PC-9 (cell line): ENCODE results near the gene GNE. TPM values are rescaled to one million over a fixed set of nuclear protein-coding genes. Genes with fewer than 3 reads are reported as not detected.

Source experiments
- BruUV-seq: library from RNA; stranded (reverse); fragments of 400-500 nt; replicated peaks from 2 replicates; lab custom pipeline; 2021; lab: Mats Ljungman, UMichigan
- CTCF ChIA-PET: fragments of 300-600 bp; sonication (Branson Sonifier 250); formaldehyde crosslinking; loops from one replicate; lab custom pipeline; 2022; ENCODE audit warnings: antibody characterized with exemption; lab: Charles Lee
- POLR2A ChIA-PET: fragments of 300-600 bp; sonication (Branson Sonifier 250); formaldehyde crosslinking; loops from one replicate; lab custom pipeline; 2022; ENCODE audit warnings: antibody characterized with exemption; ENCODE audit not compliant: unreplicated experiment; lab: Charles Lee
- DNase-seq, 2 experiments: peaks; one replicate each; pipeline versions ENCODE4 v3.0.0 to v3.0.0-alpha.2; 2015 to 2022; ENCODE audit warnings: mixed read lengths in 1 of 2
- H2AFZ ChIP-seq: fragments of 200-600 bp; sonication (generic); 2 replicates; pipeline ENCODE4 v1.8.1; 2017; ENCODE audit warnings: antibody characterized with exemption
- H3F3A ChIP-seq: fragments of 200-600 bp; sonication (generic); 2 replicates; pipeline ENCODE4 v1.8.1; 2017; ENCODE audit warnings: antibody characterized with exemption, mild to moderate bottlenecking, low read depth; ENCODE audit not compliant: insufficient read depth
- H3K27ac ChIP-seq: fragments of 200-600 bp; sonication (generic); 2 replicates; pipeline ENCODE4 v1.6.1; 2016; ENCODE audit warnings: mixed run types
- H3K27me3 ChIP-seq: fragments of 200-600 bp; sonication (generic); 2 replicates; pipeline ENCODE4 v1.6.1; 2016; ENCODE audit warnings: low read depth, mixed run types; ENCODE audit not compliant: insufficient read depth
- H3K36me3 ChIP-seq: fragments of 200-600 bp; sonication (generic); 2 replicates; pipeline ENCODE4 v1.6.1; 2016; ENCODE audit warnings: low read depth, mixed run types
- H3K4me1 ChIP-seq: fragments of 200-600 bp; sonication (generic); replicated peaks from 2 replicates; pipeline ENCODE4 v1.6.1; 2016; ENCODE audit warnings: mixed run types; ENCODE audit not compliant: insufficient read depth
- H3K4me2 ChIP-seq: fragments of 200-600 bp; sonication (generic); 2 replicates; pipeline ENCODE4 v1.6.1; 2017; ENCODE audit warnings: mixed run types
- H3K4me3 ChIP-seq: fragments of 200-600 bp; sonication (generic); 2 replicates; pipeline ENCODE4 v1.6.1; 2016; ENCODE audit warnings: mixed run types
- H3K79me2 ChIP-seq: fragments of 200-600 bp; sonication (generic); 2 replicates; pipeline ENCODE4 v1.6.1; 2017; ENCODE audit warnings: low read depth, mixed run types
- H3K9me2 ChIP-seq: fragments of 200-600 bp; sonication (generic); 2 replicates; pipeline ENCODE4 v1.8.1; 2017; ENCODE audit warnings: mild to moderate bottlenecking; ENCODE audit not compliant: insufficient read depth
- H3K9me3 ChIP-seq: fragments of 200-600 bp; sonication (generic); 2 replicates; pipeline ENCODE4 v1.8.1; 2016; ENCODE audit warnings: low read depth; ENCODE audit not compliant: insufficient read depth
- H4K20me1 ChIP-seq: fragments of 200-600 bp; sonication (generic); 2 replicates; pipeline ENCODE4 v1.8.1; 2017; ENCODE audit not compliant: insufficient read depth
- CTCF ChIP-seq: fragments of 200-600 bp; sonication (generic); conservative IDR thresholded peaks from 2 replicates; pipeline ENCODE4 v1.6.1; 2017; ENCODE audit warnings: mixed run types, antibody characterized with exemption, mild to moderate bottlenecking, moderate library complexity
- EZH2 ChIP-seq: fragments of 200-600 bp; sonication (generic); IDR thresholded peaks from 2 replicates; pipeline ENCODE4 v1.8.0; 2017; ENCODE audit warnings: antibody characterized with exemption, low read depth
- intact Hi-C: fragments of 100-400 bp; cut with micrococcal nuclease; formaldehyde crosslinking; loops from one replicate; pipeline ENCODE4 v1.10.0; 2022; ENCODE audit not compliant: unreplicated experiment
- total RNA-seq: library from RNA; stranded (reverse); gene quantifications from 2 replicates; pipeline ENCODE4 v1.2.3, GENCODE V29; 2021

The GNE gene
- total RNA-seq, 1 experiment from 2014 or later, result 23.2 TPM

GRCh38 chr9:36207016-36207415 lies 51.2 kb downstream of the GNE start:
- Histone ChIP-seq H2AFZ (no peak overlapping the region), H3K27ac (no peak overlapping the region), H3K4me2 (no peak overlapping the region), H3K9me2 (no peaks in the 10 kb centered on the region), H3K4me1 (no peaks in the 10 kb centered on the region), H3K4me3 (no peak overlapping the region), H3K79me2 (peaks cover 6% of the 10 kb centered on the region; the same call in 1 of the 2 replicates), H3F3A (peaks cover 4% of the 10 kb centered on the region; the same call in 1 of the 2 replicates), H4K20me1 (peaks cover 13% of the 10 kb centered on the region; the same call in 1 of the 2 replicates), H3K9me3 (no peaks in the 10 kb centered on the region), H3K27me3 (no peaks in the 10 kb centered on the region), H3K36me3 (peaks cover 9% of the 10 kb centered on the region; the same call in 1 of the 2 replicates)
- DNase-seq, result no peak
- ChIA-PET CTCF (no interaction called here), POLR2A (no interaction called here)
- intact Hi-C loops, result no loop called here
- no peak for TF ChIP-seq EZH2
- TF ChIP-seq CTCF, result no peak
- no TSS peak for BruUV-seq

GRCh38 chr9:36204906-36205547 lies 53.2 kb downstream of the GNE start:
- H3K9me2 ChIP-seq, result no peaks in the 10 kb centered on the region
- peaks cover 20% of the 10 kb centered on the region for H3K36me3 ChIP-seq
- H3K9me3 ChIP-seq, result no peaks in the 10 kb centered on the region
- H3K4me3 ChIP-seq, result no peak overlapping the region
- no peak for TF ChIP-seq CTCF
- intact Hi-C loops, result no loop called here
- no peak for DNase-seq
- no peaks in the 10 kb centered on the region for H3F3A ChIP-seq
- no peak overlapping the region for H3K4me2 ChIP-seq
- H2AFZ ChIP-seq, result no peak overlapping the region
- BruUV-seq, result no TSS peak
- peaks cover 9% of the 10 kb centered on the region; the same call in 1 of the 2 replicates for H4K20me1 ChIP-seq
- H3K27ac ChIP-seq, result no peak overlapping the region
- no peaks in the 10 kb centered on the region for H3K4me1 ChIP-seq
- POLR2A ChIA-PET, result interaction anchor here (0.5 kb wide), 1 partner anchor 14 kb away, joined by 4 read pairs; no protein-coding TSS in a partner anchor
- H3K27me3 ChIP-seq, result no peaks in the 10 kb centered on the region
- peaks cover 6% of the 10 kb centered on the region; the same call in 1 of the 2 replicates for H3K79me2 ChIP-seq
- CTCF ChIA-PET, result no interaction called here

- H3K4me1 ChIP-seq, result peaks cover 27% of the 10 kb centered on the region
- H3K4me2 ChIP-seq, result no peak overlapping the region
- H2AFZ ChIP-seq, result no peak overlapping the region
- no peak for DNase-seq
- intact Hi-C loops, result loop anchor here (10.0 kb wide), 1 partner anchor 170 kb away; no protein-coding TSS in a partner anchor
- no peak overlapping the region for H3K27ac ChIP-seq
- BruUV-seq, result no TSS peak
- no peaks in the 10 kb centered on the region for H3K9me3 ChIP-seq
- no peak overlapping the region for H3K4me3 ChIP-seq
- ChIA-PET CTCF (interaction anchor here (0.6 kb wide), 1 partner anchor 46 kb away, joined by 3 read pairs; no protein-coding TSS in a partner anchor), POLR2A (no interaction called here)
- no peak for TF ChIP-seq CTCF
- TF ChIP-seq EZH2, result no peak
- H3K9me2 ChIP-seq, result no peaks in the 10 kb centered on the region
- no peaks in the 10 kb centered on the region for H3K27me3 ChIP-seq
- H4K20me1 ChIP-seq, result peaks cover 37% of the 10 kb centered on the region
- H3K36me3 ChIP-seq, result peaks cover 4% of the 10 kb centered on the region; the same call in 1 of the 2 replicates
- peaks cover 64% of the 10 kb centered on the region for H3K79me2 ChIP-seq
- peaks cover 10% of the 10 kb centered on the region; the same call in 1 of the 2 replicates for H3F3A ChIP-seq
Measured at GRCh38 chr9:36194326-36195000, 63.8 kb downstream of the GNE start.
